Cardiac fibroblast (primary cell): Measurements from ENCODE around the gene ATP11A.

Experiments
- DNase-seq, 2 donors: peaks; one replicate each; pipeline versions ENCODE4 v3.0.0 to v3.0.0-alpha.2; 2010; ENCODE audit warnings: low read depth in 2 of 2
- H3K4me3 ChIP-seq, 2 donors: replicated peaks in 1 of 2; 1 replicate in 1 of 2; 2 replicates in 1 of 2; pipeline ENCODE4 v1.5.1; 2011; ENCODE audit warnings: low read depth in 2 of 2, low read length in 2 of 2, mild to moderate bottlenecking in 2 of 2, moderate library complexity in 1 of 2
- CTCF ChIP-seq: IDR thresholded peaks from one replicate; pipeline ENCODE4 v1.5.1; 2011; ENCODE audit warnings: low read depth, mild to moderate bottlenecking, low read length, inconsistent platforms

Gene ATP11A

GRCh38 chr13:112918746-112919145 is 228.9 kb downstream of the ATP11A start:
- no peak for TF ChIP-seq CTCF
- no peak overlapping the region for H3K4me3 ChIP-seq
- no peak for DNase-seq

GRCh38 chr13:112923962-112924361 is 234.1 kb downstream of the ATP11A start:
- DNase-seq, result no peak
- H3K4me3 ChIP-seq, result no peak overlapping the region
- no peak for TF ChIP-seq CTCF

- H3K4me3 ChIP-seq, result no peak overlapping the region
- DNase-seq, result no peak
- TF ChIP-seq CTCF, result no peak
Observed at GRCh38 chr13:112924365-112924764, 234.5 kb downstream of the ATP11A start.

GRCh38 chr13:112926003-112926402 is 236.2 kb downstream of the ATP11A start:
- no peak for DNase-seq
- TF ChIP-seq CTCF, result no peak
- no peak overlapping the region for H3K4me3 ChIP-seq

GRCh38 chr13:112926993-112927392 is 237.2 kb downstream of the ATP11A start:
- no peak for DNase-seq
- TF ChIP-seq CTCF, result no peak
- no peak overlapping the region for H3K4me3 ChIP-seq

GRCh38 chr13:112928020-112928971 is 238.5 kb downstream of the ATP11A start:
- TF ChIP-seq CTCF, result no peak
- H3K4me3 ChIP-seq, result no peak overlapping the region
- no peak for DNase-seq
